ENCODE data around the gene TTYH3. TPM values are rescaled to one million over a fixed set of nuclear protein-coding genes. Genes with fewer than 3 reads are reported as not detected.

TTYH3 gene
- total and polyA plus RNA-seq, 2 of the 13 experiments (the other 11 are each of a cell fraction or from before 2014, with no cell fraction given): 26.3 to 50.0 TPM

DNA sequence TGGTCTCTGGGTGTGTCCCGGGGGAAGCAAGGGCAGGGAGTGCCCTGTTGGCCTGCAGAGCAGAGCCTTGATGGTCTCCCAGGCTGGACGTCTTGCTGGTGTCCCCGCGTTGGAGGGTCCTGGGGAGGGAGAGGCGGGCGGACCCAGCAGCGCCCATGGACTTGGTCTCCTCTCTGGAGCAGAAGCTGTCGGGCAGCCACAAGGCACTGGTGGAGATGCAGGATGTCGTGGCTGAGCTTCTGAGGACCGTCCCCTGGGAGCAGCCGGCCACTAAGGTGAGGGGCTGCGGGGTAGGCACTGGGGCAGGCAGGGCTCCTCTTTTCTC lies 20.9 kb downstream of the TTYH3 start:
- BruUV-seq (replicated peaks): no TSS peak
- peaks cover 9% of the 10 kb centered on the region; the same call in 1 of the 2 replicates for H4K20me1 ChIP-seq (ENCODE audit: insufficient read depth, low read length)
- no peak overlapping the region for H3K27ac ChIP-seq (ENCODE audit: extremely low read length, insufficient read depth, low read length)
- no peaks in the 10 kb centered on the region for H3K27me3 ChIP-seq (ENCODE audit: control insufficient read depth in 1 of 2, insufficient read depth in 2 of 2, low read length in 2 of 2)
- TF ChIP-seq ZKSCAN1 (IDR thresholded peaks at IDR 0.05; ENCODE audit: low read length) (no peak), RBFOX2 (IDR thresholded peaks at IDR 0.05; ENCODE audit: low read depth, low read length) (0 out of 2 replicates have a peak, but pooled peaks have one; percentile 20), AGO2 (optimal IDR thresholded peaks at IDR 0.05; ENCODE audit: low read depth, low read length) (peak; percentile 66)
- TF ChIP-seq, protein P1, sequence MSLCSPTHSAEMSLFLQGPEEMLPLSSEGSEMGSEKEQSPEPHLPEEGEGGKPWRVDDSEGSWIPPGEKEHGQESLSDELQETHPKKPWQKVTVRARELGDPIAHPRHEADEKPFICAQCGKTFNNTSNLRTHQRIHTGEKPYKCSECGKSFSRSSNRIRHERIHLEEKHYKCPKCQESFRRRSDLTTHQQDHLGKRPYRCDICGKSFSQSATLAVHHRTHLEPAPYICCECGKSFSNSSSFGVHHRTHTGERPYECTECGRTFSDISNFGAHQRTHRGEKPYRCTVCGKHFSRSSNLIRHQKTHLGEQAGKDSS (CRISPR knock-in tag; IDR thresholded peaks at IDR 0.05; ENCODE audit: borderline replicate concordance, low read depth): no peak
- TF ChIP-seq, protein P2, sequence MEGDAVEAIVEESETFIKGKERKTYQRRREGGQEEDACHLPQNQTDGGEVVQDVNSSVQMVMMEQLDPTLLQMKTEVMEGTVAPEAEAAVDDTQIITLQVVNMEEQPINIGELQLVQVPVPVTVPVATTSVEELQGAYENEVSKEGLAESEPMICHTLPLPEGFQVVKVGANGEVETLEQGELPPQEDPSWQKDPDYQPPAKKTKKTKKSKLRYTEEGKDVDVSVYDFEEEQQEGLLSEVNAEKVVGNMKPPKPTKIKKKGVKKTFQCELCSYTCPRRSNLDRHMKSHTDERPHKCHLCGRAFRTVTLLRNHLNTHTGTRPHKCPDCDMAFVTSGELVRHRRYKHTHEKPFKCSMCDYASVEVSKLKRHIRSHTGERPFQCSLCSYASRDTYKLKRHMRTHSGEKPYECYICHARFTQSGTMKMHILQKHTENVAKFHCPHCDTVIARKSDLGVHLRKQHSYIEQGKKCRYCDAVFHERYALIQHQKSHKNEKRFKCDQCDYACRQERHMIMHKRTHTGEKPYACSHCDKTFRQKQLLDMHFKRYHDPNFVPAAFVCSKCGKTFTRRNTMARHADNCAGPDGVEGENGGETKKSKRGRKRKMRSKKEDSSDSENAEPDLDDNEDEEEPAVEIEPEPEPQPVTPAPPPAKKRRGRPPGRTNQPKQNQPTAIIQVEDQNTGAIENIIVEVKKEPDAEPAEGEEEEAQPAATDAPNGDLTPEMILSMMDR (CRISPR knock-in tag; IDR thresholded peaks at IDR 0.05): no peak
- ChIA-PET CTCF (ENCODE audit: low intra/inter-chr PET ratio, low total read pairs) (no interaction called here), POLR2A (no interaction called here)
- H3K4me1 ChIP-seq (ENCODE audit: insufficient read depth, low read length): no peaks in the 10 kb centered on the region; the same call in 1 of the 2 replicates
- DNase-seq (ENCODE audit: low spot score) (no peak), FAIRE-seq (no peak), ATAC-seq (no peak)
- H3K4me2 ChIP-seq (ENCODE audit: low read depth, low read length): no peak overlapping the region
- H3K36me3 ChIP-seq (replicated peaks in 1 of 2; ENCODE audit: control insufficient read depth in 1 of 2, insufficient read depth in 2 of 2, low read length in 2 of 2): peaks cover 29 to 39% of the 10 kb centered on the region in 2 experiments
- H3K79me2 ChIP-seq (ENCODE audit: insufficient read depth, low read length): no peaks in the 10 kb centered on the region
- 100% methylated on average over 4 of the region's 12 CpGs for WGBS (ENCODE audit: low lambda C conversion rate)
- no peak overlapping the region for H2AFZ ChIP-seq (ENCODE audit: low read length)
- H3K4me3 ChIP-seq (replicated peaks in 1 of 3; ENCODE audit: insufficient read depth in 1 of 3, low read depth in 2 of 3, low read length in 3 of 3): no peak overlapping the region
- in situ Hi-C loops (cut with HindIII; ENCODE audit: extremely low pct_ligation_motif_present, low pct_unique_long_range_greater_than_20kb) (no loop called here), intact Hi-C loops (cut with micrococcal nuclease; ENCODE audit: unreplicated experiment) (loop anchor here (5.0 kb wide), 1 partner anchor 45 kb away; no protein-coding TSS in a partner anchor)
- no peaks in the 10 kb centered on the region for H3K9me3 ChIP-seq (ENCODE audit: low read length)
- H3K9ac ChIP-seq (ENCODE audit: insufficient read depth, low read depth, low read length): no peak overlapping the region

DNA sequence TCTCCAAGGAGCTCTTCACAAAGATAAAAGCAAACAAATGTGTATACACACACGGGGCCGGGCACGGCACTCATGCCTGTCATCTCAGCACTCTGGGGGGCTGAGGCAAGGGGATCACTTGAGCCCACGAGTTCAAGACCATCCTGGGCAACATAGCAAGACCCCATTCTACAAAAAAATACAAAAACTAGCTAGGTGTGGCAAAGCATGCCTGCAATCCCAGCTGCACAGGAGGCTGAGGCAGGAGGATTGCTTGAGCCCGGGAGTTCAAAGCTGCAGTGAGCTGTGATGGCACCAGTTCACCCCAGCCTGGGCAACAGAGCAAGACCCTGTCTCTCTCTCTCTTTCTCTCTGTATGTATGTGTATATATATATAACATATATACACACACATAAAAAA lies 22.3 kb downstream of the TTYH3 start:
- TF ChIP-seq ZNF883 (CRISPR knock-in tag; IDR thresholded peaks at IDR 0.05; ENCODE audit: not compliant biosample characterization) (no peak), RBM22 (optimal IDR thresholded peaks at IDR 0.05; ENCODE audit: low read length) (peak; percentile 18), ZNF121 (CRISPR knock-in tag; IDR thresholded peaks at IDR 0.05) (peak; percentile 78), AGO2 (optimal IDR thresholded peaks at IDR 0.05; ENCODE audit: low read depth, low read length) (peak; percentile 25)
- TF ChIP-seq, protein P1 (CRISPR knock-in tag; IDR thresholded peaks at IDR 0.05; ENCODE audit: borderline replicate concordance, low read depth): no peak
- Histone ChIP-seq H3K4me2 (ENCODE audit: low read depth, low read length) (no peak overlapping the region), H2AFZ (ENCODE audit: low read length) (no peak overlapping the region), H3K4me1 (ENCODE audit: insufficient read depth, low read length) (no peaks in the 10 kb centered on the region; the same call in 1 of the 2 replicates), H3K27me3 (ENCODE audit: control insufficient read depth in 1 of 2, insufficient read depth in 2 of 2, low read length in 2 of 2) (no peaks in the 10 kb centered on the region), H3K36me3 (replicated peaks in 1 of 2; ENCODE audit: control insufficient read depth in 1 of 2, insufficient read depth in 2 of 2, low read length in 2 of 2) (peaks cover 27 to 46% of the 10 kb centered on the region in 2 experiments), H3K4me3 (replicated peaks in 1 of 3; ENCODE audit: insufficient read depth in 1 of 3, low read depth in 2 of 3, low read length in 3 of 3) (no peak overlapping the region), H3K27ac (ENCODE audit: extremely low read length, insufficient read depth, low read length) (no peak overlapping the region), H3K79me2 (ENCODE audit: insufficient read depth, low read length) (no peaks in the 10 kb centered on the region), H3K9me3 (ENCODE audit: low read length) (no peaks in the 10 kb centered on the region), H3K9ac (ENCODE audit: insufficient read depth, low read depth, low read length) (no peak overlapping the region), H4K20me1 (ENCODE audit: insufficient read depth, low read length) (peaks cover 11% of the 10 kb centered on the region; the same call in 1 of the 2 replicates)
- intact Hi-C loops (cut with micrococcal nuclease; ENCODE audit: unreplicated experiment): loop anchor here (5.0 kb wide), 1 partner anchor 47 kb away; no protein-coding TSS in a partner anchor
- ATAC-seq (no peak), DNase-seq (ENCODE audit: low spot score) (no peak), FAIRE-seq (no peak)
- no TSS peak for BruUV-seq (replicated peaks)
- in situ Hi-C loops (cut with HindIII; ENCODE audit: extremely low pct_ligation_motif_present, low pct_unique_long_range_greater_than_20kb): no loop called here
- 85% methylated on average over 5 of the region's 5 CpGs for WGBS (ENCODE audit: low lambda C conversion rate)
- CTCF ChIA-PET (ENCODE audit: low intra/inter-chr PET ratio, low total read pairs): no interaction called here
- POLR2A ChIA-PET: no interaction called here

All from HepG2 (cell line).